HepG2 (cell line): ENCODE measurements around the gene ALK. TPM values are rescaled to one million over a fixed set of nuclear protein-coding genes. Genes with fewer than 3 reads are reported as not detected.

ENCODE experiments used
- ATAC-seq: fragments of 200-7000 bp; cut with Tn5 transposase; 3 replicates; pipeline ENCODE4 v1.9.1; 2020; ENCODE audit warnings: mild to moderate bottlenecking, moderate library complexity
- BruUV-seq: library from RNA; stranded (reverse); fragments of 400-500 nt; replicated peaks from 2 replicates; lab custom pipeline; 2021; lab: Mats Ljungman, UMichigan
- CTCF ChIA-PET: fragments of 300-600 bp; formaldehyde crosslinking; extraction: SDS; loops from one replicate; lab custom pipeline; 2021; ENCODE audit warnings: low total read pairs, inconsistent platforms, low intra/inter-chr PET ratio; lab: Yijun Ruan, JAX
- POLR2A ChIA-PET: fragments of 350-600 bp; sonication (Branson Sonifier 250); formaldehyde crosslinking; loops from one replicate; lab custom pipeline; 2020; ENCODE audit warnings: antibody characterized with exemption, inconsistent platforms; lab: Yijun Ruan, JAX
- DNase-seq: peaks from one replicate; pipeline ENCODE4 v3.0.0-alpha.2; 2015; ENCODE audit warnings: low spot score
- FAIRE-seq: peaks from 3 replicates; lab custom pipeline; 2011; peaks lifted over from hg19 to GRCh38; lab: Jason Lieb, UNC
- H2AFZ ChIP-seq: one replicate; pipeline ENCODE4 v1.6.1; 2011; ENCODE audit warnings: low read length, inconsistent platforms
- H3K27ac ChIP-seq: fragments of 300-600 bp; 3 replicates; pipeline ENCODE4 v1.8.0; 2011; ENCODE audit warnings: mixed run types, mild to moderate bottlenecking, mixed read lengths, low read length, inconsistent platforms; ENCODE audit not compliant: insufficient read depth; ENCODE audit errors: extremely low read length
- H3K27me3 ChIP-seq, 2 experiments: fragments of 200-600 bp in 1 of 2; 2 replicates in 1 of 2; 3 replicates in 1 of 2; pipeline versions ENCODE4 v1.6.0 to v1.8.0; 2011; ENCODE audit warnings: low read length in 2 of 2, mild to moderate bottlenecking in 2 of 2, moderate library complexity in 2 of 2, inconsistent platforms in 1 of 2; ENCODE audit not compliant: insufficient read depth in 2 of 2, control insufficient read depth in 1 of 2
- H3K36me3 ChIP-seq, 2 experiments: fragments of 200-600 bp in 1 of 2; replicated peaks in 1 of 2; 2 replicates in 1 of 2; 3 replicates in 1 of 2; pipeline versions ENCODE4 v1.5.1 to v1.8.0; 2011; ENCODE audit warnings: low read length in 2 of 2, inconsistent platforms in 1 of 2; ENCODE audit not compliant: insufficient read depth in 2 of 2, control insufficient read depth in 1 of 2
- H3K4me1 ChIP-seq: 2 replicates; pipeline ENCODE4 v1.5.1; 2012; ENCODE audit warnings: low read length, inconsistent platforms; ENCODE audit not compliant: insufficient read depth
- H3K4me2 ChIP-seq: 2 replicates; pipeline ENCODE4 v1.6.0; 2011; ENCODE audit warnings: low read depth, low read length, inconsistent platforms
- H3K4me3 ChIP-seq, 3 experiments: fragments of 200-600 bp in 1 of 3; sonication (generic), shearing (Covaris generic) in 1 of 3; replicated peaks in 1 of 3; 2 replicates each; pipeline ENCODE4 v1.5.1; 2011 to 2016; ENCODE audit warnings: low read length in 3 of 3, inconsistent platforms in 2 of 3, low read depth in 2 of 3, mild to moderate bottlenecking in 2 of 3, control low read depth in 1 of 3, mixed read lengths in 1 of 3; ENCODE audit not compliant: insufficient read depth in 1 of 3
- H3K79me2 ChIP-seq: one replicate; pipeline ENCODE4 v1.6.1; 2011; ENCODE audit warnings: low read length, inconsistent platforms; ENCODE audit not compliant: insufficient read depth
- H3K9ac ChIP-seq: 2 replicates; pipeline ENCODE4 v1.6.0; 2011; ENCODE audit warnings: mild to moderate bottlenecking, low read depth, low read length, inconsistent platforms; ENCODE audit not compliant: insufficient read depth
- H3K9me3 ChIP-seq: 2 replicates; pipeline ENCODE4 v1.5.1; 2012; ENCODE audit warnings: mild to moderate bottlenecking, low read length
- H4K20me1 ChIP-seq: 2 replicates; pipeline ENCODE4 v1.6.0; 2011; ENCODE audit warnings: inconsistent platforms, mild to moderate bottlenecking, low read length, moderate library complexity; ENCODE audit not compliant: insufficient read depth
- ARID5B ChIP-seq: IDR thresholded peaks from 2 replicates; pipeline ENCODE4 v1.4.0; 2020; ENCODE audit warnings: mild to moderate bottlenecking, missing genetic modification reagents
- DPF2 ChIP-seq: sonication (generic); formaldehyde crosslinking; IDR thresholded peaks from 2 replicates; pipeline ENCODE4 v1.4.0; 2020; ENCODE audit warnings: mild to moderate bottlenecking, low read depth, missing genetic modification reagents, borderline replicate concordance
- HDAC6 ChIP-seq: fragments of 200-600 bp; sonication (generic); IDR thresholded peaks from 2 replicates; pipeline ENCODE4 v1.7.0; 2017; ENCODE audit warnings: mild to moderate bottlenecking, antibody characterized with exemption, low read length, low read depth
- KAT2B ChIP-seq: fragments of 150-350 bp; IDR thresholded peaks from 2 replicates; pipeline ENCODE4 v1.6.1; 2014; ENCODE audit warnings: low read depth, low read length, borderline replicate concordance
- MIXL1 ChIP-seq: IDR thresholded peaks from 2 replicates; pipeline ENCODE4 v1.6.1; 2016
- POGZ ChIP-seq: sonication (generic); formaldehyde crosslinking; IDR thresholded peaks from 2 replicates; pipeline ENCODE4 v1.4.0; 2020; ENCODE audit warnings: mild to moderate bottlenecking, missing genetic modification reagents
- STAT6 ChIP-seq: sonication (generic); formaldehyde crosslinking; IDR thresholded peaks from 2 replicates; pipeline ENCODE4 v1.4.0; 2020; ENCODE audit warnings: missing genetic modification reagents, mild to moderate bottlenecking, borderline replicate concordance
- ZBTB14 ChIP-seq: sonication (generic); formaldehyde crosslinking; IDR thresholded peaks from 2 replicates; pipeline ENCODE4 v1.4.0; 2020; ENCODE audit warnings: missing genetic modification reagents
- ZHX1 ChIP-seq: sonication (generic); formaldehyde crosslinking; IDR thresholded peaks from 2 replicates; pipeline ENCODE4 v1.8.1; 2022; ENCODE audit warnings: low read depth, mild to moderate bottlenecking, missing genetic modification reagents
- ZNF282 ChIP-seq: fragments of 450-650 bp; IDR thresholded peaks from 2 replicates; pipeline ENCODE4 v1.6.1; 2018; ENCODE audit not compliant: partially characterized antibody
- ZNF354B ChIP-seq: sonication (generic); formaldehyde crosslinking; IDR thresholded peaks from 2 replicates; pipeline ENCODE4 v1.8.0; 2022; ENCODE audit warnings: mild to moderate bottlenecking, missing genetic modification reagents
- ZNF572 ChIP-seq: sonication (generic); formaldehyde crosslinking; IDR thresholded peaks from 2 replicates; pipeline ENCODE4 v1.5.1; 2020; ENCODE audit warnings: mild to moderate bottlenecking, missing genetic modification reagents
- WGBS: methylation state at CpG from one replicate; pipeline ENCODE4 v1.1.6; 2017; ENCODE audit warnings: low lambda C conversion rate; 5-methylcytosine and 5-hydroxymethylcytosine counted together
- in situ Hi-C: cut with HindIII; loops from 2 replicates; pipeline ENCODE4 v1.10.0; 2017; ENCODE audit warnings: low pct_unique_long_range_greater_than_20kb; ENCODE audit not compliant: extremely low pct_ligation_motif_present
- intact Hi-C: fragments of 100-400 bp; cut with micrococcal nuclease; formaldehyde crosslinking; loops from one replicate; pipeline ENCODE4 v1.10.0; 2022; ENCODE audit not compliant: unreplicated experiment
- polyA plus RNA-seq, 8 experiments: library from polyadenylated mRNA; depleted of rRNA in 3 of 8; stranded (reverse) in 7 of 8; unstranded in 1 of 8; fragments of >200 nt; fragmentation: Illumina TruSeq in 4 of 8; extraction: Trizol in 4 of 8; gene quantifications; 2 replicates each; pipeline versions ENCODE4 v1.2.1 to v1.2.3, GENCODE V29; 2011 to 2016; ENCODE audit warnings: low read depth in 4 of 8, missing spikeins in 1 of 8, mixed read lengths in 1 of 8; ENCODE audit not compliant: insufficient read depth in 1 of 8
- total RNA-seq, 5 experiments: library from RNA; depleted of rRNA; stranded (reverse); fragments of >200 nt; fragmentation: Illumina TruSeq; extraction: Trizol; gene quantifications; 2 replicates each; pipeline ENCODE4 v1.2.3, GENCODE V29; 2016; ENCODE audit warnings: low read depth in 1 of 5

The ALK gene
- total and polyA plus RNA-seq, 2 of the 13 experiments (the other 11 are each of a cell fraction or from before 2014, with no cell fraction given) = not detected

GRCh38 chr2:29159125-29159524, 762.3 kb downstream of the ALK start (continued):
- TF ChIP-seq STAT6 (CRISPR knock-in tag) = no peak
- TF ChIP-seq MIXL1 (CRISPR knock-in tag) = no peak
- TF ChIP-seq, all 625 proteins: peak for 0

GRCh38 chr2:29157131-29157530, 764.3 kb downstream of the ALK start:
- no peak for FAIRE-seq
- no peak for ATAC-seq
- no peak for DNase-seq
- BruUV-seq = no TSS peak
- no peaks in the 10 kb centered on the region for H3K79me2 ChIP-seq
- H3K27me3 ChIP-seq = no peaks in the 10 kb centered on the region
- in situ Hi-C loops (no loop called here), intact Hi-C loops (no loop called here)
- WGBS = 18% methylated on average over 4 of the region's 4 CpGs
- H3K4me1 ChIP-seq = no peaks in the 10 kb centered on the region
- H3K27ac ChIP-seq = no peak overlapping the region
- ChIA-PET POLR2A (interaction anchor here (0.6 kb wide), 1 partner anchor 263 kb away, joined by 3 read pairs; the partner anchor contains the start of gene WDR43), CTCF (no interaction called here)
- no peak overlapping the region for H2AFZ ChIP-seq
- no peaks in the 10 kb centered on the region for H4K20me1 ChIP-seq
- H3K9ac ChIP-seq = no peak overlapping the region
- H3K4me3 ChIP-seq = no peak overlapping the region
- TF ChIP-seq ZNF354B (no peak), KAT2B (no peak), ZNF572 (CRISPR knock-in tag) (no peak), POGZ (no peak), ZNF282 (no peak), ARID5B (CRISPR knock-in tag) (no peak), HDAC6 (no peak), ZBTB14 (CRISPR knock-in tag) (no peak), ZHX1 (CRISPR knock-in tag) (no peak), DPF2 (CRISPR knock-in tag) (no peak)
- no peak overlapping the region for H3K4me2 ChIP-seq
- no peaks in the 10 kb centered on the region for H3K9me3 ChIP-seq
- no peaks in the 10 kb centered on the region for H3K36me3 ChIP-seq
